Ishikawa (cell line): Measurements from ENCODE around the gene MRTFA.

Experiments
- CEBPB ChIP-seq: IDR thresholded peaks from 2 replicates; pipeline ENCODE4 v1.6.1; 2012
- CREB1 ChIP-seq: IDR thresholded peaks from 2 replicates; pipeline ENCODE4 v1.6.1; 2012; ENCODE audit warnings: low read depth
- EGR1 ChIP-seq: IDR thresholded peaks from 2 replicates; pipeline ENCODE4 v1.6.1; 2012
- EP300 ChIP-seq: IDR thresholded peaks from 2 replicates; pipeline ENCODE4 v1.6.1; 2012; ENCODE audit warnings: borderline replicate concordance
- FOXM1 ChIP-seq: IDR thresholded peaks from 2 replicates; pipeline ENCODE4 v1.6.1; 2012; ENCODE audit warnings: low read depth, borderline replicate concordance
- RAD21 ChIP-seq: IDR thresholded peaks from 2 replicates; pipeline ENCODE4 v1.6.1; 2012; ENCODE audit warnings: low read depth
- TAF1 ChIP-seq: IDR thresholded peaks from 2 replicates; pipeline ENCODE4 v1.6.1; 2012; ENCODE audit warnings: low read depth, mild to moderate bottlenecking
- TCF12 ChIP-seq: IDR thresholded peaks from 2 replicates; pipeline ENCODE4 v1.6.1; 2012; ENCODE audit warnings: low read depth
- YY1 ChIP-seq: IDR thresholded peaks from 2 replicates; pipeline ENCODE4 v1.6.1; 2012; ENCODE audit warnings: low read depth
- ZBTB7A ChIP-seq: IDR thresholded peaks from 2 replicates; pipeline ENCODE4 v1.6.1; 2012; ENCODE audit warnings: low read depth
- TF ChIP-seq, protein P1 (sequence below): IDR thresholded peaks from 2 replicates; pipeline ENCODE4 v1.6.1; 2012; ENCODE audit warnings: low read depth, mild to moderate bottlenecking
- TF ChIP-seq, protein P2 (sequence below): IDR thresholded peaks from 2 replicates; pipeline ENCODE4 v1.6.1; 2012

DNA sequence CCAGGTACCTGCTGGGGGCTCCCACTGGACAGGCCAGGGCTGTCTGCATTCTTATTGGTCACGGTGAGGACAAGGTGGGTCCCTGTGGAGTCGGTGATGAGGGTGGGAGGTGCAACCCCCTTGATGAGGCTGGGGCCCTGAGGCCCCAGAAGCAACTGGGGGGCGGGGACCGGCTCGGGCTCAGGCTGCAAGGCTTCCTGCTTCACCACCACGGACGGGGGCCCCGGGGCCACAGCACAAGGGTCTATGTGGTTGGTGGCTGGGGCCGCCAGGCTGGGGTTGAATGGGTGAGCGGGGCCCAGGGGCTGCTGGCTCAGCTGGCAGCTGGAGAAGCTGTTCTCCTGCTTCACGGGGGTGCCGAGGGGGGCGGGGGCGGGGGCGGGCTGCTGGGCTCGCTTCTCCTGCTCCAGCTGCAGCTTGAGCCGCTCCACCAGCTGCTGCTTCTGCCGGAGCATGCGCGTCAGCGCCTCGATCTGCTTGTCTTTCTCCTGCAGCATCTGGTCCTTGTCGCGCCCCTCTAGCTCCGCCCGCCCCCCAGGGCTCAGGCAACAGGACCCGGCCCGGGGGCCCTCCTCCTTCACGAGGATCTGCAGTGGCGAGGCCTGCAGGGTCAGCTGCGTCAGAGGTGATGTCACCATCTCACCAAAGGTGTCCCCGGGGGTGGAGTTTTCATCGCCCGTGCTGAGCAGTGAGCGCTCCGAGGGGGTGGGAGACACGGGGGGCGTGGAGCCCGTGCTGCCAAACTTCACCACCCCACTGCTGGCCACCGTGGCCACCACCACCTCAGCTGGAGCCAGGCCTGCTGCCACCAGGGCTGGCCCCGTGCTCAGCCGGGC lies 217.9 kb downstream of the MRTFA start:
- TF ChIP-seq, protein P1, sequence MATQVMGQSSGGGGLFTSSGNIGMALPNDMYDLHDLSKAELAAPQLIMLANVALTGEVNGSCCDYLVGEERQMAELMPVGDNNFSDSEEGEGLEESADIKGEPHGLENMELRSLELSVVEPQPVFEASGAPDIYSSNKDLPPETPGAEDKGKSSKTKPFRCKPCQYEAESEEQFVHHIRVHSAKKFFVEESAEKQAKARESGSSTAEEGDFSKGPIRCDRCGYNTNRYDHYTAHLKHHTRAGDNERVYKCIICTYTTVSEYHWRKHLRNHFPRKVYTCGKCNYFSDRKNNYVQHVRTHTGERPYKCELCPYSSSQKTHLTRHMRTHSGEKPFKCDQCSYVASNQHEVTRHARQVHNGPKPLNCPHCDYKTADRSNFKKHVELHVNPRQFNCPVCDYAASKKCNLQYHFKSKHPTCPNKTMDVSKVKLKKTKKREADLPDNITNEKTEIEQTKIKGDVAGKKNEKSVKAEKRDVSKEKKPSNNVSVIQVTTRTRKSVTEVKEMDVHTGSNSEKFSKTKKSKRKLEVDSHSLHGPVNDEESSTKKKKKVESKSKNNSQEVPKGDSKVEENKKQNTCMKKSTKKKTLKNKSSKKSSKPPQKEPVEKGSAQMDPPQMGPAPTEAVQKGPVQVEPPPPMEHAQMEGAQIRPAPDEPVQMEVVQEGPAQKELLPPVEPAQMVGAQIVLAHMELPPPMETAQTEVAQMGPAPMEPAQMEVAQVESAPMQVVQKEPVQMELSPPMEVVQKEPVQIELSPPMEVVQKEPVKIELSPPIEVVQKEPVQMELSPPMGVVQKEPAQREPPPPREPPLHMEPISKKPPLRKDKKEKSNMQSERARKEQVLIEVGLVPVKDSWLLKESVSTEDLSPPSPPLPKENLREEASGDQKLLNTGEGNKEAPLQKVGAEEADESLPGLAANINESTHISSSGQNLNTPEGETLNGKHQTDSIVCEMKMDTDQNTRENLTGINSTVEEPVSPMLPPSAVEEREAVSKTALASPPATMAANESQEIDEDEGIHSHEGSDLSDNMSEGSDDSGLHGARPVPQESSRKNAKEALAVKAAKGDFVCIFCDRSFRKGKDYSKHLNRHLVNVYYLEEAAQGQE = no peak
- TF ChIP-seq ZBTB7A = no peak
- TF ChIP-seq YY1 = no peak
- TF ChIP-seq TAF1 = no peak
- TF ChIP-seq, protein P2, sequence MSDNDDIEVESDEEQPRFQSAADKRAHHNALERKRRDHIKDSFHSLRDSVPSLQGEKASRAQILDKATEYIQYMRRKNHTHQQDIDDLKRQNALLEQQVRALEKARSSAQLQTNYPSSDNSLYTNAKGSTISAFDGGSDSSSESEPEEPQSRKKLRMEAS = no peak
- no peak for TF ChIP-seq RAD21
- no peak for TF ChIP-seq CEBPB
- no peak for TF ChIP-seq TCF12
- no peak for TF ChIP-seq FOXM1
- TF ChIP-seq EP300 = no peak
- no peak for TF ChIP-seq EGR1
- TF ChIP-seq CREB1 = no peak
